Measurements from ENCODE around the gene OAS1. TPM values are rescaled to one million over a fixed set of nuclear protein-coding genes. Genes with fewer than 3 reads are reported as not detected.

Gene OAS1
- total RNA-seq, result 2.5 TPM

- DNase-seq, result no peak
Observed at GRCh38 chr12:112906712-112907414, at the start of gene OAS1. TSS of gene OAS1 (plus strand) at chr12:112906962. CDS start at chr12:112907040, 78 bp downstream.

DNA sequence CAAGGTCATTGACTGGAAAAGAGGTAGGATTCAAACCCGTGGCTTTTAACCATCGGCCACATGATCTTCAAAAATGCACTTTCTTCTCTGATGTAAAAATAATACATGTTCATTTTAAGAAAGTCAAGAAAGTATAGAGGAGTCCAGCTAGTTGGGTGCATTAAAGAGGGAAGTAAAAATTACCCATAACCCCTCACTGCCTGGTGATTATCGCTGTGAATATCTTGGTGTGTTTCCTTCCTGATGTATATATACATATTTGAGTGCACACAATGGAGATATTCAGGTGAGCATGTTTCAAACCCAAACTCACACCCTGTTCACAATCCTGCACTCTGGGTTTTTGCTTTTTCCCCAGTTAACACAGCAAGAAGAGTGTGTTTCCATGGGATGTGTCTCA lies 47.5 kb upstream of the OAS1 start:
- no peak for DNase-seq

- no peak for DNase-seq
Observed at GRCh38 chr12:112860181-112860580, 46.6 kb upstream of the OAS1 start.

- no peak for DNase-seq
Observed at GRCh38 chr12:112861284-112861683, 45.5 kb upstream of the OAS1 start.

GRCh38 chr12:112862636-112863290 lies 44.0 kb upstream of the OAS1 start:
- DNase-seq, result no peak

DNA sequence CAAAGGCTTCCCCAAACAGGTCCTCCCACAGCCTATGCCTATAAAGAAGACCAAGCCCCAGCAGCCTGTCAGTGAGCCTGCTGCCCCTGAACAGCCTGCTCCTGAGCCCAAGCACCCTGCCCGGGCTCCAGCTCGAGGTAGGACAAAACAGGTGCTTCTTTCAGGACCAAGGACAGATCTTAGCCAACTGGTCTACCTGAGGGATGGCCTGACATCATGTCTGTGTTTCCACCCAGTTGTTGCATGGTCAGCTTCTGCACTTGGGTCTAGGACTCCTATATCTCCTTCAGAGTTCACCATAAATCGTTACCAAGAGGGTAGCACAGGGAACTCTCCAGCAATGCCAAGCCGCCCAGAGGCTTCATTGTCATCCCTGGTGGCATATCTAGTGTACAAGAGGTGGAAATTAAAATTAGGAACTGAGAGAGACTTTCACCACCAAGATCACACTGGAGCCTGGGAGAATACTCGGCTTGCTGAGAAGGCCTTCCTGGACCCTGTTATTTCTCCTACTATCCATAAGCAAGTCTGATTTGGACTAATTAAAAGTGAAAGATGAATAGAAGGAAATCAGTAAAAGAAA lies 38.2 kb upstream of the OAS1 start:
- DNase-seq, result no peak

GRCh38 chr12:112869091-112869490 lies 37.7 kb upstream of the OAS1 start:
- no peak for DNase-seq

DNA sequence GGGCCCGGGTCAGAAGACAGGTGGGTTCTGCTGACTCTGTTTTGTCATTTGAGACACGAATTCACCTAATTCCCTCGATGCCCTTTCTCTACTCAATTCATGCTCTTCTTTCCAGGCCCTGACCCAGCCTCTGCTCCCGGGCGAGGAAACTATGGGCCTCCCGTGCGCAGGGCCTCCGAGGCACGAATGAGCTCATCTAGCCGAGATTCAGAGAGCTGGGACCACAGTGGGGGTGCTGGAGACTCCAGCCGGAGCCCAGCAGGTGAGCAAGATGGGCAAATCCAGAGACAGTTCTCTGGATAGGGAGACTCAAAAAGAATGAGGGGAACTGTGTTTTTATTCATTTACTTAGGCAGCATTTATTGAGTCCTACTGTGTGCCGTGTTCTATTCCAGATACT lies 37.0 kb upstream of the OAS1 start:
- DNase-seq, result no peak

GRCh38 chr12:112870267-112870980 lies 36.3 kb upstream of the OAS1 start:
- no peak for DNase-seq

GRCh38 chr12:112875608-112876007 lies 31.2 kb upstream of the OAS1 start:
- no peak for DNase-seq

GRCh38 chr12:112876506-112876905 lies 30.3 kb upstream of the OAS1 start:
- DNase-seq, result no peak

DNA sequence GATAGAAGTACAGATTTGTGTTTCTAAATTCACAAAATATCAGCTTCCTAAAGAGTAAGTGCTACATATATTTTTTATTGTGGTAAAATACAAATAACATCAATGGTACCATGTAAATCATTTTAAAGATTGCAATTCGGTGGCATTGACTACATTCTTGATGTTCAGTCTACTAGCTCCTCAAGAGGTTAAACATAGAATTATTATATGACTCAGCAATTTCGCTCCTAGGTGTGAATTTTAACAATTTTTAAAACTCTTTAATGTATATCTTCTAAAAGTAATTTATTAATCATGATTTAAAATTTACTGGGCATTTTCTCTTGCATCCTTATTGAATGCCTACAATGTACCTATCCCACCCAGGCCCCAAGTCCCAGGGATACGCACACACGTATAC lies 29.8 kb upstream of the OAS1 start:
- no peak for DNase-seq

DNA sequence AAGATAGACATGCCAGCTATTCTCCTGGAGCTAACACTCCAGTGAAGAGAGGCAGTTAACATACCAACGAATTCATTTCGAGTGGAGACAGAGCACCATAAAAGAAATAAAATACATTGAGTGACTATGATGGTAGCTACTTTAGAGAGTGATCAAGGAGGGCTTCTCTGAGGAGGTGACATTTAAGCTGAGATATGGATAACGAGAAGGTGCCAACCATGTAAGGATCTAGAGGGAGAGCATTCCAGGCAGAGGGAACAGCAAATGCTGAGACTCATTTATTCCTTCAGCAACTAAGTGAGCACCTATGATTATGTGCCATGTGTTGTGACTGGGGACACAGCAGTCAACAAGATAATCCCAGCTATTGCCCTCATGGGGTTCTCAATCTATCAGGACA lies 28.3 kb upstream of the OAS1 start:
- DNase-seq, result no peak

GRCh38 chr12:112879191-112879705 lies 27.5 kb upstream of the OAS1 start:
- DNase-seq, result no peak

- DNase-seq, result no peak
Observed at GRCh38 chr12:112881602-112882001, 25.2 kb upstream of the OAS1 start.

DNA sequence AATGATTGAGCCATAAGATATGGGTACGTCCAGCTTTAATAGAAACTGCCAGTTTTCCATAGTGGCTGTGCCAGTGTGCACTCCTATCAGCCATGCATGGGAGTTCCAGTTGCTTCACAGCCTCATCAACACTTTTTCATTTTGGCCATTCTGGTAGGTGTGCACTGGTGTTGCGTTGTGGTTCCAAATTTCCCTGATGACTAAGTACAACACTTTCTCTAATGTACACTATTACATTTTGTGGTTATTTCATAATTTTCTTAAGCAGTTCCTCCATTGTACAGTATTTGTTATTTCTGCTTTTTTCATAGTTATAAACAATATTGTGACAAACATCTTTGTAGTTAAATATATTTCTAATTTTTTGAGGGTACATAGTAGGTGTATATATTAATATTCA lies 21.5 kb upstream of the OAS1 start:
- DNase-seq, result no peak

GRCh38 chr12:112887550-112887949 lies 19.2 kb upstream of the OAS1 start:
- DNase-seq, result no peak

- DNase-seq, result no peak
Observed at GRCh38 chr12:112891093-112892024, 15.4 kb upstream of the OAS1 start.

- DNase-seq, result no peak
Observed at GRCh38 chr12:112892856-112893255, 13.9 kb upstream of the OAS1 start.

GRCh38 chr12:112894128-112894527 lies 12.6 kb upstream of the OAS1 start:
- no peak for DNase-seq

- no peak for DNase-seq
Observed at GRCh38 chr12:112898380-112898779, 8.4 kb upstream of the OAS1 start.

All from occipital lobe (tissue), 2 donors.